WTC11 (cell line): Measurements from ENCODE around the gene PRF1. TPM values are rescaled to one million over a fixed set of nuclear protein-coding genes. Genes with fewer than 3 reads are reported as not detected.

ENCODE experiments used
- ATAC-seq: fragments of 200-7000 bp; cut with Tn5 transposase; 2 replicates; pipeline ENCODE4 v1.10.0; 2021; ENCODE audit warnings: mild to moderate bottlenecking, moderate library complexity
- CTCF ChIA-PET: fragments of 300-600 bp; sonication (Branson Sonifier 250); formaldehyde crosslinking; loops from one replicate; lab custom pipeline; 2021; ENCODE audit warnings: antibody characterized with exemption; lab: Charles Lee
- POLR2A ChIA-PET: fragments of 350-600 bp; sonication (Branson Sonifier 250); formaldehyde crosslinking; loops from one replicate; lab custom pipeline; 2021; ENCODE audit warnings: antibody characterized with exemption; lab: Charles Lee
- DNase-seq: peaks from one replicate; pipeline ENCODE4 v3.0.0; 2021; ENCODE audit warnings: low spot score
- H3K27ac Mint-ChIP-seq: 2 replicates; pipeline ENCODE4 v1.8.0; 2021; ENCODE audit warnings: mixed read lengths
- H3K27me3 Mint-ChIP-seq: 2 replicates; pipeline ENCODE4 v1.8.0; 2021; ENCODE audit warnings: low read depth, mild to moderate bottlenecking, moderate library complexity, mixed read lengths
- H3K36me3 Mint-ChIP-seq: 2 replicates; pipeline ENCODE4 v1.8.0; 2021; ENCODE audit warnings: mixed read lengths
- H3K4me1 Mint-ChIP-seq: 2 replicates; pipeline ENCODE4 v1.8.0; 2022; ENCODE audit warnings: mixed read lengths
- H3K4me3 Mint-ChIP-seq: 2 replicates; pipeline ENCODE4 v1.8.0; 2021; ENCODE audit warnings: mild to moderate bottlenecking, moderate library complexity, mixed read lengths
- H3K9me3 Mint-ChIP-seq: 2 replicates; pipeline ENCODE4 v1.8.0; 2021; ENCODE audit warnings: mixed read lengths
- CBFB ChIP-seq: sonication (generic); formaldehyde crosslinking; IDR thresholded peaks from 2 replicates; pipeline ENCODE4 v1.8.1; 2022; ENCODE audit warnings: mild to moderate bottlenecking, low read depth, missing genetic modification reagents
- CREB1 ChIP-seq: sonication (generic); formaldehyde crosslinking; IDR thresholded peaks from 2 replicates; pipeline ENCODE4 v1.8.0; 2023; ENCODE audit warnings: mild to moderate bottlenecking, missing genetic modification reagents
- IRF2 ChIP-seq: sonication (generic); formaldehyde crosslinking; IDR thresholded peaks from 2 replicates; pipeline ENCODE4 v1.8.0; 2022; ENCODE audit warnings: low read depth, missing genetic modification reagents, borderline replicate concordance
- PRDM15 ChIP-seq: sonication (generic); formaldehyde crosslinking; IDR thresholded peaks from 2 replicates; pipeline ENCODE4 v1.8.0; 2022; ENCODE audit warnings: missing genetic modification reagents
- SMAD3 ChIP-seq: sonication (generic); formaldehyde crosslinking; IDR thresholded peaks from 2 replicates; pipeline ENCODE4 v1.8.0; 2022; ENCODE audit warnings: missing genetic modification reagents, mild to moderate bottlenecking, borderline replicate concordance
- SOX15 ChIP-seq: fragments of 250-450 bp; sonication (Bioruptor Pico); IDR thresholded peaks from 2 replicates; pipeline ENCODE4 v1.9.0; 2021; ENCODE audit warnings: mild to moderate bottlenecking
- ZNF416 ChIP-seq: fragments of 250-450 bp; sonication (Bioruptor Pico); IDR thresholded peaks from 2 replicates; pipeline ENCODE4 v1.9.0; 2021; ENCODE audit warnings: mild to moderate bottlenecking, inconsistent platforms
- ZNF512 ChIP-seq: sonication (generic); formaldehyde crosslinking; IDR thresholded peaks from 2 replicates; pipeline ENCODE4 v1.8.1; 2022; ENCODE audit warnings: missing genetic modification reagents, borderline replicate concordance
- total RNA-seq: library from RNA; stranded (reverse); gene quantifications from 3 replicates; pipeline ENCODE4 v1.2.3, GENCODE V29; 2021
- TF ChIP-seq, protein P1 (sequence below): sonication (generic); formaldehyde crosslinking; IDR thresholded peaks from 2 replicates; pipeline ENCODE4 v1.8.1; 2023; ENCODE audit warnings: mild to moderate bottlenecking, missing genetic modification reagents, borderline replicate concordance
- TF ChIP-seq, protein P2 (sequence below): sonication (generic); formaldehyde crosslinking; IDR thresholded peaks from 2 replicates; pipeline ENCODE4 v1.8.0; 2023; ENCODE audit warnings: mild to moderate bottlenecking, missing genetic modification reagents

The PRF1 gene
- total RNA-seq, 1 experiment from 2014 or later = 0.11 TPM

DNA sequence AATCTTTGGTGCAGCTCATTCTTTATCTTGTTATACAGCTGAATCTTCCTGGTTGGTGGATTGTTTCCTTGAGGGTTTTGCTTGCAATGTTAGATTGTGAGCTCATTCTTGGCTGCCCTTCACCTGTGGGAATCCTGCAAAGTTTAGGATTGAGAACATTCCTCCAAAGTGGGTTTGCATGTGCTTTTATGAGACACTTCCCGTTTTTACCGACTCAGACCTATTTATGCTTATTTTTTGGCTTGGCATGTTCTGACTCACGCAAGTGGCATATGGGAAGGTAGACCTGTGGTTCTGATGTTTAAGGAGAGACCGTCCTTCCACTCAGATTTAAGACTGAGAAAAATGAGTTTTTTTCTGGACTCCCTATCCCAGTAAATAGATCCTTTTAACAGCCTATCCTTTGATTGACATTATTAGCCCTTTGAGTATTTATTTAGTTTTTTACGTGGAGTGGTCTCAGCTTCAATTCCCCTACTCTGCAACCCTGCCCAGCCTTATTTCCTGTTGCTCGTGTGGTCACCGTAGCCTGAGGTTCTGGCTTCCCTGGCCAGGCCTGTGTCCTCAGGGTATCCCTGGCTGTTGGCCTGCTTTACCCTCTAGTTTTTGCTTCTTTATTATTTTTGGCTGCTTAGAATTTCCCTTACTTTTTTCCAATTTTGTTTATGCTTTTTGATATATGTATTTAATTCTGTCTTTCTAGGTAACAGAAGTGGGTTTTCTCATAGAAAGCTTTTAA, 13.4 kb upstream of the PRF1 start:
- POLR2A ChIA-PET = no interaction called here

More for the DNA sequence above, 13.4 kb upstream of the PRF1 start:
- Mint-ChIP-seq H3K4me1 (peaks cover 11% of the 10 kb centered on the region; the same call in 1 of the 2 replicates), H3K27me3 (peaks cover 5% of the 10 kb centered on the region; the same call in 1 of the 2 replicates), H3K36me3 (peaks cover 18% of the 10 kb centered on the region), H3K27ac (no peak overlapping the region), H3K4me3 (no peak overlapping the region), H3K9me3 (peaks cover 23% of the 10 kb centered on the region)
- ATAC-seq = no peak
- TF ChIP-seq ZNF512 = no peak
- TF ChIP-seq, protein P1, sequence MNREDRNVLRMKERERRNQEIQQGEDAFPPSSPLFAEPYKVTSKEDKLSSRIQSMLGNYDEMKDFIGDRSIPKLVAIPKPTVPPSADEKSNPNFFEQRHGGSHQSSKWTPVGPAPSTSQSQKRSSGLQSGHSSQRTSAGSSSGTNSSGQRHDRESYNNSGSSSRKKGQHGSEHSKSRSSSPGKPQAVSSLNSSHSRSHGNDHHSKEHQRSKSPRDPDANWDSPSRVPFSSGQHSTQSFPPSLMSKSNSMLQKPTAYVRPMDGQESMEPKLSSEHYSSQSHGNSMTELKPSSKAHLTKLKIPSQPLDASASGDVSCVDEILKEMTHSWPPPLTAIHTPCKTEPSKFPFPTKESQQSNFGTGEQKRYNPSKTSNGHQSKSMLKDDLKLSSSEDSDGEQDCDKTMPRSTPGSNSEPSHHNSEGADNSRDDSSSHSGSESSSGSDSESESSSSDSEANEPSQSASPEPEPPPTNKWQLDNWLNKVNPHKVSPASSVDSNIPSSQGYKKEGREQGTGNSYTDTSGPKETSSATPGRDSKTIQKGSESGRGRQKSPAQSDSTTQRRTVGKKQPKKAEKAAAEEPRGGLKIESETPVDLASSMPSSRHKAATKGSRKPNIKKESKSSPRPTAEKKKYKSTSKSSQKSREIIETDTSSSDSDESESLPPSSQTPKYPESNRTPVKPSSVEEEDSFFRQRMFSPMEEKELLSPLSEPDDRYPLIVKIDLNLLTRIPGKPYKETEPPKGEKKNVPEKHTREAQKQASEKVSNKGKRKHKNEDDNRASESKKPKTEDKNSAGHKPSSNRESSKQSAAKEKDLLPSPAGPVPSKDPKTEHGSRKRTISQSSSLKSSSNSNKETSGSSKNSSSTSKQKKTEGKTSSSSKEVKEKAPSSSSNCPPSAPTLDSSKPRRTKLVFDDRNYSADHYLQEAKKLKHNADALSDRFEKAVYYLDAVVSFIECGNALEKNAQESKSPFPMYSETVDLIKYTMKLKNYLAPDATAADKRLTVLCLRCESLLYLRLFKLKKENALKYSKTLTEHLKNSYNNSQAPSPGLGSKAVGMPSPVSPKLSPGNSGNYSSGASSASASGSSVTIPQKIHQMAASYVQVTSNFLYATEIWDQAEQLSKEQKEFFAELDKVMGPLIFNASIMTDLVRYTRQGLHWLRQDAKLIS (CRISPR knock-in tag) = no peak
- TF ChIP-seq SMAD3 (CRISPR knock-in tag) = no peak
- no peak for TF ChIP-seq CREB1 (CRISPR knock-in tag)
- TF ChIP-seq, protein P2, sequence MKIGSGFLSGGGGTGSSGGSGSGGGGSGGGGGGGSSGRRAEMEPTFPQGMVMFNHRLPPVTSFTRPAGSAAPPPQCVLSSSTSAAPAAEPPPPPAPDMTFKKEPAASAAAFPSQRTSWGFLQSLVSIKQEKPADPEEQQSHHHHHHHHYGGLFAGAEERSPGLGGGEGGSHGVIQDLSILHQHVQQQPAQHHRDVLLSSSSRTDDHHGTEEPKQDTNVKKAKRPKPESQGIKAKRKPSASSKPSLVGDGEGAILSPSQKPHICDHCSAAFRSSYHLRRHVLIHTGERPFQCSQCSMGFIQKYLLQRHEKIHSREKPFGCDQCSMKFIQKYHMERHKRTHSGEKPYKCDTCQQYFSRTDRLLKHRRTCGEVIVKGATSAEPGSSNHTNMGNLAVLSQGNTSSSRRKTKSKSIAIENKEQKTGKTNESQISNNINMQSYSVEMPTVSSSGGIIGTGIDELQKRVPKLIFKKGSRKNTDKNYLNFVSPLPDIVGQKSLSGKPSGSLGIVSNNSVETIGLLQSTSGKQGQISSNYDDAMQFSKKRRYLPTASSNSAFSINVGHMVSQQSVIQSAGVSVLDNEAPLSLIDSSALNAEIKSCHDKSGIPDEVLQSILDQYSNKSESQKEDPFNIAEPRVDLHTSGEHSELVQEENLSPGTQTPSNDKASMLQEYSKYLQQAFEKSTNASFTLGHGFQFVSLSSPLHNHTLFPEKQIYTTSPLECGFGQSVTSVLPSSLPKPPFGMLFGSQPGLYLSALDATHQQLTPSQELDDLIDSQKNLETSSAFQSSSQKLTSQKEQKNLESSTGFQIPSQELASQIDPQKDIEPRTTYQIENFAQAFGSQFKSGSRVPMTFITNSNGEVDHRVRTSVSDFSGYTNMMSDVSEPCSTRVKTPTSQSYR (CRISPR knock-in tag) = no peak
- TF ChIP-seq CBFB (CRISPR knock-in tag) = no peak
- no peak for TF ChIP-seq IRF2 (CRISPR knock-in tag)
- TF ChIP-seq ZNF416 = no peak
- no peak for TF ChIP-seq PRDM15 (CRISPR knock-in tag)
- no peak for TF ChIP-seq SOX15 (CRISPR knock-in tag)
- no peak for DNase-seq
- CTCF ChIA-PET = interaction anchor here (0.6 to 1.4 kb wide), 5 partner anchors 57 to 470 kb away, joined by 3 to 4 read pairs (median 4); partner anchors contain the start of gene TYSND1
